ENCODE data around the gene DBNDD2.

Gene DBNDD2

GRCh38 chr20:45387274-45387673 is 20.8 kb upstream of the DBNDD2 start:
- DNase-seq = no peak

DNA sequence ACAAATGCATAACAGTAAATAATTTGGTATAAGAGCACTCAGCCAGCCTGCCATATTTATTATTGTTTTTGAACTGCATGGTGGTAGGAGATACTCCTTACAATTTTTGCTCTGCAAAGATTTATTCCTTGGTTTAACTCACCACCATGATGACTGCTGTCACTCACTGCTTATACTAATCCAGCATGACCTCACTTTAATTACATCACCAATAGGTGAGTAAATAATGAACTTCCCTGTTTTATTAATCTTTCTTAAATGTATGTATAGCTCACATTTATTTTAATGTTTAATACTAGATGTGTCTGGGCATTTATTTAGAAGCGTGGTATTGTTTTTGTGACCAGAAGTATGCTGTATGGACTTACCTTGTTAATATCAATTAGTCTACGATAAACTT is 17.2 kb upstream of the DBNDD2 start:
- DNase-seq = no peak

- no peak for DNase-seq
Observed at GRCh38 chr20:45391559-45391958, 16.5 kb upstream of the DBNDD2 start.

- DNase-seq = no peak
Observed at GRCh38 chr20:45392733-45393132, 15.4 kb upstream of the DBNDD2 start.

DNA sequence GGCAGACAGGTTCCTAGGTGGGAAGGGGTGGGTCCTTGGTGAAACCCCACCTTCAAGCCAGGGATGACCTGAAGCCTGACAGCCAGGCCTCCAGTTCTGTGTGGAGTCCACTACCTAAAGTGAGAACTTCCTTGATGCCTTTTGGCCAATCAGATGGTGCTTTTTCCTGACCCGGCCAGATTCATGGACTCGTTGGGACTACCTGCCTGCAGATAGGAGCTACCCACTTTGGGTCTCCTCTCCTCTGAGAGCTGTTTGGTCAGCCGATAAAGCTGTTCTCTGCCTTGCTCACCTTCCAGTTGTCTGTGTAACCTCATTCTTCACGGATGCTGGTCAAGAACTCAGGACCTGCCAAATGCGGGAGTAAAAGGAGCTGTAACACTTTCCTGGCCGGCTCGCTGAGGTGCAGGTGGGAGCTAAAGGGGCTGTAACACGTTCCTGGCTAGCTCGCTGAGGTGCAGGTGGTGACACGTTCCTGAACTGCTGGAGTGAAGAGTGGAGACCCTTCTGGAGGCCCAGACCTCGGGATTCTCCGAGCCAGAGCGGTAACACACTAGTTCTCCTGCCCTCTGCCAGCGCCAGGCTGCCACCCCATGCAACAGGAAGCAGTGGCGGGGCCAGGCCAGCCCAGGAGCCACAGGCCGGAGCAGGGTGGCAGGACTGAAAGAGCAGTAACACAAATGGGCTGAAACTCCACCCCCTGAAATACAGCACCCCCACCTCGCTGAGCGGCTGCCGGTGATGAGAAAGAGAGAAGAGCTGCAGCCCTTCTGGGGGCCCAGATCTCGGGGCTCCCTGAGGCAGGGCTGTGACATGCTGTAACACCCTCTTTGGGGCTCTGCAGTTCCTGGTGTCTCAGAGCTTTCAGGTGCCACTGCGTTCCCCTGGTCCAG is 13.6 kb upstream of the DBNDD2 start:
- DNase-seq = no peak

GRCh38 chr20:45395114-45395415 is 13.0 kb upstream of the DBNDD2 start:
- DNase-seq = no peak

GRCh38 chr20:45399018-45399417 is 9.1 kb upstream of the DBNDD2 start:
- DNase-seq = no peak

DNA sequence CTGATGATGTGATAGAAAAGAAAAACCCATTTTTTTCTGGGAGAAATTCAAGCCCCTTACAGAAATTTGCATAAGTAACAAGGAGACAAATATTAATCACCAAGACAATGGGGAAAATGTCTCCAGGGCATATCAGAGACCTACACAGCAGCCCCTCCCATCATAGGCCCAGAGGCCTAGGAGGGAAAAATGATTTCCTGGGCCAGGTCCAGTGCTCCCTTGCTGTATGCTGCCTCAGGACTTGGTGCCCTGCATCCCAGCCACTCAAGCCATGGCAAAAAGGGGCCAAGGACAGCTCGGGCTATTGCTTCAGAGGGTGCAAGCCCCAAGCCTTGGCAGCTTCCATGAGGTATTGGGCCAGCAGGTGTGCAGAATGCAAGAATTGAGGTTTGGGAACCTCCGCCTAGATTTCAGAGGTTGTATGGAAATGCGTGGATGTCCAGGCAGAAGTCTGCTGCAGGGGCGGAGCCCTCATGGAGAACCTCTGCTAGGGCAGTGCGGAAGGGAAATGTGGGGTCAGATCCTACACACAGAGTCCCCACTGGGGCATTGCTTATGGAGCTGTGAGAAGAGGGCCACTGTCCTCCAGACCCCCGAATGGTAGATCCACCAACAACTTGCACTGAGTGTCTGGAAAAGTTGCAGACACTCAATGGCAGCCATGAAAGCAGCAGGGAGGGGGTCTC is 7.6 kb upstream of the DBNDD2 start:
- DNase-seq = no peak

GRCh38 chr20:45402946-45403345 is 5.1 kb upstream of the DBNDD2 start:
- no peak for DNase-seq

DNA sequence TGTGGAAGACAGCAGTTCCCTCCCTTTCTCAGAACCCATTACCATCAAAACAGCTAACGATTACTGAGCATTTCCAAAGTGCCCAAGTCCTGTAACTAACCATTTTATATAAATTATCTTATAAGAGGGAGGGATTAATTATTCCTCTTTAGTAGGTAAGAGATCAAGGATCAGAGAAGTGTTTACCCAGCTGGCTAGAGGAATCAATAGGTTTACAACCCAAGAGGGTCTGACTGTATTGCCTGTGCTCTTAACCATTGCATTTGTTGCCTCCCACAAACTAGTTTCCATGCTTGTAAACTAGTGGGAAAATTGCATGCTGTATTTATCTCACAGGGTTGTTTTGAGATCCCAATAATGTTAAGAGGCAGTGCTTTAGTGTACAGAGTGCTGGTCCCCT is 3.7 kb upstream of the DBNDD2 start:
- DNase-seq = no peak

- no peak for DNase-seq
Observed at GRCh38 chr20:45405571-45406259, 2.4 kb upstream of the DBNDD2 start.

- no peak for DNase-seq
Observed at GRCh38 chr20:45406260-45407066, 1.6 kb upstream of the DBNDD2 start.

DNA sequence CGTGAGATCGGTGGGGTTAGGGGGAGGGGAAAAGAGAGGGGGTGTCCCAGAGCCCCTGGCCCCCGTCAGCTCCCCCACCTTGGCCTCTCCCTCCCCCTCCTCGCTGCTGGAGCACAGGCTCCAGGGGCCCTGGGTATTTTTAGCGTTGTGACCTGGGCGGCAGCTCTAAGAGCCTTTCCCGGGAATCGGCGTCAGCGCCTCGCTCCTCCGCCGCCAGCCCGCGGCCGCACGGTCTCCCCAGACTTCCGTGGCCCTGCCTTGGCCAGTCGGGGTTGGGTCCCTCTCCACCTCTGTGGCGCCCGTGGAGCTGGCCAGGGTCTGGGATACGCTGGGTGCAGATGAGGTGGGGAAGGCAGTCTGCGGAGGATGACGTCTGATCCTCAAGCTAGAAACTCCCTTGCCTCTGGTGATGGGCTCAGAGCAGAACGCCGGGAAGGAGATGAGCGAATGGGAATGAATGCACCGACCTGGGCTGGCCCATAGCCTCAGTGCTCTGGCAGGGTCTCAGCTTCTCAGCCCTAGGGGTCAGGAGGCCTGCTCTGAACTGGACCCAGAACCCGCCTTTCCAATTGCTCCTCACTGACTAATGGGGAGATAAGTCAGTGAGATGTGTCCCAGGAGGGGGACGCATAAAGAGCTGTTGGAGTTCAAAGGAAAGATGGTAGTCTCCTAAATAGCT is 883 bp upstream of the DBNDD2 start:
- no peak for DNase-seq

GRCh38 chr20:45408646-45409213 is 641 bp downstream of the DBNDD2 start:
- DNase-seq = peak; percentile 72

- DNase-seq = no peak
Observed at GRCh38 chr20:45409521-45410272, 1.6 kb downstream of the DBNDD2 start.

- DNase-seq = no peak
Observed at GRCh38 chr20:45410887-45411286, 2.8 kb downstream of the DBNDD2 start.

DNA sequence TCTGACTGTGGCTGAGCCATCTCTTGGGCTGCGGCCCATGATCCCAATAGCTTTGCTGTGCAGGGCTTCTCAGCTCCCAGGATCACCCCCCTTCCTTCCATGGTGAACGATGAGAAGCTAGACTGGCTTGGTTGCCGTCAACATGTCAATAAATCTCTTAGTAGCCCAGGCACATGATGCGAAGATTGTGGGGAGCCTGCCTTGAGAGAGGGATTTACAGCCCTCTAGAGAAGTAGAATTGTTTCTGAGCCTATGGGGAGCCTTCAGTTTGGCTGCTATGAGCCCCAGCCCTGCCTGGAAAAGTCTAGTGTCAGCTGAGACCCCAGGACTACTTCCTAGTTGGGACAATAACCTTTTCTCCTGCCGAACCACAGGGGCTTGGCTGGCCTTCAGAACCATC is 4.6 kb downstream of the DBNDD2 start:
- DNase-seq = no peak

- no peak for DNase-seq
Observed at GRCh38 chr20:45413479-45413878, 5.4 kb downstream of the DBNDD2 start.

DNA sequence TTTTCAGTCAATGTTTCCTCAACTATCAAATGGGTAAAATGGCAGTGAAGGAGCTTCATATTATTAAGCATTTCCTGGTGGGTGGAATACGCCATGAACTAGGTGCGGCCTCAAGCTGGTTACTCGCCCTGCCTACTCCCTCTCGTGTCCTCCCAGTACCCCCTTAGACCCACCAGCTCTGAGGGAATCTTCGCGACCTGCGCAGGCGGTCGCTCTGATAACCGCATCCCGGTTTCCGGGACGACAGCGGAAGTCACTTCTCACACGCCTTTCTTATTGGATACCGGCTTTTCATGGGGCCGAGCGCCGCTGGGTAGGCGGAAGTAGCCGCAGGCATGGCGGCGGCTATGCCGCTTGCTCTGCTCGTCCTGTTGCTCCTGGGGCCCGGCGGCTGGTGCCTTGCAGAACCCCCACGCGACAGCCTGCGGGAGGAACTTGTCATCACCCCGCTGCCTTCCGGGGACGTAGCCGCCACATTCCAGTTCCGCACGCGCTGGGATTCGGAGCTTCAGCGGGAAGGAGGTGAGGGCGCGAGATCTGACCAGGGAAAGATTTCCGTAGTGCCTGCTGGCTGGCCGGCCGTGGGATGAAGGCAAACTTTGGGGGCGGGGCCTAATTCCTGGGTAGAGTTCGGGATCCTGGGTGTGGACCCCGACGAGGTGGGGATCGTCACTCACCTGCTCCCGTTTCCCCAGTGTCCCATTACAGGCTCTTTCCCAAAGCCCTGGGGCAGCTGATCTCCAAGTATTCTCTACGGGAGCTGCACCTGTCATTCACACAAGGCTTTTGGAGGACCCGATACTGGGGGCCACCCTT is 7.9 kb downstream of the DBNDD2 start, which contains the start of gene PIGT:
Gene PIGT, plus strand, starts transcription at position 320 of the 816 bp plus-strand sequence. Its CDS starts 16 bp downstream, at position 336.
- peak; percentile 85 for DNase-seq

DNA sequence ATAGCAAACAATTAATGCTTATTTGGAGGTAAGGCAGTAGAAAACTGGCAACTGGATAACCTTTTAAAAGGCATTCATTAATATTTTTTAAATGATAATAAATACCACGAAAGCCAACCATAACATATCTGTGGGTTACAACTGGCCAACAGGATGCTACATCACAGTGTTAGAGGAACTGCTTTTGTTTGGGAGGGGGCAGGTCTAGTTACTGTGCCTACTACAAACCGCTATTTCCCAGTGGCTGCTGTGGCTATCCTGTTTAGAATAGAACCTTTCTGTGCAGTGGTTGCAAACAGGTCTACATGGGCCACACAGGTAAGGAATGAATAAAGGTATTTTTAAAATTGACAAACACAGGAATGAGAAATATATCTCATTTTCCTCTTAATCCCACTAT is 8.8 kb downstream of the DBNDD2 start:
- DNase-seq = peak; percentile 15
